HG03521 (cell line): ENCODE measurements around the gene PTGS2.
"Not testable (repeated sequence)": the region's sequence is repeated elsewhere in the genome, so short reads cannot be mapped to it uniquely, and the experiment has no call there.

Experiments used
- ATAC-seq: cut with Tn5 transposase; IDR thresholded peaks from one replicate; pipeline ENCODE4 v1.9.1; 2021; ENCODE audit warnings: mild to moderate bottlenecking, moderate library complexity; ENCODE audit not compliant: unreplicated experiment

Gene PTGS2

GRCh38 chr1:186670297-186671135 lies 9.7 kb downstream of the PTGS2 start:
- ATAC-seq: no peak

- ATAC-seq: not testable (repeated sequence)
Measured at GRCh38 chr1:186669784-186670183, 10.4 kb downstream of the PTGS2 start.

- not testable (repeated sequence) for ATAC-seq
Measured at GRCh38 chr1:186664217-186664616, 16.0 kb downstream of the PTGS2 start.

- no peak for ATAC-seq
Measured at GRCh38 chr1:186662752-186663151, 17.5 kb downstream of the PTGS2 start.

- no peak for ATAC-seq
Measured at GRCh38 chr1:186659890-186660341, 20.3 kb downstream of the PTGS2 start.

- ATAC-seq: no peak
Measured at GRCh38 chr1:186658999-186659398, 21.2 kb downstream of the PTGS2 start.

GRCh38 chr1:186657481-186657880 lies 22.7 kb downstream of the PTGS2 start:
- ATAC-seq: no peak

- ATAC-seq: no peak
Measured at GRCh38 chr1:186655876-186656275, 24.3 kb downstream of the PTGS2 start.

- ATAC-seq: no peak
Measured at GRCh38 chr1:186654741-186655140, 25.5 kb downstream of the PTGS2 start.

GRCh38 chr1:186653312-186653711 lies 26.9 kb downstream of the PTGS2 start:
- no peak for ATAC-seq

GRCh38 chr1:186648613-186649012 lies 31.6 kb downstream of the PTGS2 start:
- no peak for ATAC-seq

GRCh38 chr1:186647985-186648384 lies 32.2 kb downstream of the PTGS2 start:
- not testable (repeated sequence) for ATAC-seq

GRCh38 chr1:186643614-186644013 lies 36.6 kb downstream of the PTGS2 start:
- no peak for ATAC-seq

GRCh38 chr1:186637567-186637966 lies 42.7 kb downstream of the PTGS2 start:
- not testable (repeated sequence) for ATAC-seq

GRCh38 chr1:186636786-186637185 lies 43.4 kb downstream of the PTGS2 start:
- no peak for ATAC-seq

- no peak for ATAC-seq
Measured at GRCh38 chr1:186634511-186634910, 45.7 kb downstream of the PTGS2 start.

GRCh38 chr1:186633116-186633515 lies 47.1 kb downstream of the PTGS2 start:
- no peak for ATAC-seq

- ATAC-seq: no peak
Measured at GRCh38 chr1:186629341-186629740, 50.9 kb downstream of the PTGS2 start.

GRCh38 chr1:186628910-186629309 lies 51.3 kb downstream of the PTGS2 start:
- ATAC-seq: no peak

- ATAC-seq: no peak
Measured at GRCh38 chr1:186627019-186627418, 53.2 kb downstream of the PTGS2 start.

GRCh38 chr1:186626356-186626932 lies 53.8 kb downstream of the PTGS2 start:
- ATAC-seq: peak; percentile 68

- no peak for ATAC-seq
Measured at GRCh38 chr1:186623551-186623950, 56.7 kb downstream of the PTGS2 start.
